ENCODE results near the gene ASTN1. TPM values are rescaled to one million over a fixed set of nuclear protein-coding genes. Genes with fewer than 3 reads are reported as not detected.

Gene ASTN1
- total RNA-seq, 4 donors from 2014 or later: 1.2 to 2.2 (median 1.6) TPM

DNA sequence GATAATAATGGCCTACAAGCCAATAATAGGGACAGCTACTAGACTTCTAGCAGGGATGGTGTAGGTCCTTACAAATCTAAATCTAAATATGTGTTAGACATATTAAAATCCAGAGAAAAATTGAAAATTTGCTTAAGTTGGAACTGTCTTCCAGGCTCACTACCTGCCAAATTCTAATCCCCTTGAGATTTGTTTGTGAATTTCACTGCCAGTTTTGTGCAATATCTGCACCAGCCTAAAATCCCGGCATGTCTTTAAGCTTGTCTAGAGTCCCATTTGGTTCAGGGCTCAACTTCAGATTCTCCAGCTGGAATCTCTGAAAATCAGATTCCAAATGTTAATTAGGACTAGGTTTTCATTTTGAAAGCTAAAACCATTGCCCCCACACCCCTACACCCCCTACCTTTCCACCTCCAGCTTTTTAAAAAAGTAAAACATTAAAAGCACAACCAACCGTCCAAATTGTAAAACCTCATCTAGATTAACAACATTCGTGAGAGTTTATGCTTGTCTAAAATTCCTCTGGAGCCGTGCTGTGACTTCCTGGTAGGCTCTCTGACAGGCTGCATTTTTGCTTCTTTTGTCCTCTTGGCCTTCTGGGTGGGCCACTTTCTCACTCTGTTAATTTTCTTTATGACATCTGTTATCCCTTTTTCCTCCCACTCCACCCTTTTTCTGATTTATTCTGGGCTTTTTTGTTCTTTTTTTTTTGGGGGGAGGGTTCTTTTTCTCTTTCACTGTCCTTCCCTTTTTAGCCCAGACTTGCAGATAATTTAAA lies 352.8 kb downstream of the ASTN1 start:
- H3K36me3 ChIP-seq: no peaks in the 10 kb centered on the region
- intact Hi-C loops (cut with DNase I): no loop called here
- no peaks in the 10 kb centered on the region for H3K9me3 ChIP-seq
- no peak for TF ChIP-seq EP300 (IDR thresholded peaks at IDR 0.05)
- no peak for TF ChIP-seq POLR2A (IDR thresholded peaks at IDR 0.05; ENCODE audit: low read depth)
- TF ChIP-seq, protein P1, sequence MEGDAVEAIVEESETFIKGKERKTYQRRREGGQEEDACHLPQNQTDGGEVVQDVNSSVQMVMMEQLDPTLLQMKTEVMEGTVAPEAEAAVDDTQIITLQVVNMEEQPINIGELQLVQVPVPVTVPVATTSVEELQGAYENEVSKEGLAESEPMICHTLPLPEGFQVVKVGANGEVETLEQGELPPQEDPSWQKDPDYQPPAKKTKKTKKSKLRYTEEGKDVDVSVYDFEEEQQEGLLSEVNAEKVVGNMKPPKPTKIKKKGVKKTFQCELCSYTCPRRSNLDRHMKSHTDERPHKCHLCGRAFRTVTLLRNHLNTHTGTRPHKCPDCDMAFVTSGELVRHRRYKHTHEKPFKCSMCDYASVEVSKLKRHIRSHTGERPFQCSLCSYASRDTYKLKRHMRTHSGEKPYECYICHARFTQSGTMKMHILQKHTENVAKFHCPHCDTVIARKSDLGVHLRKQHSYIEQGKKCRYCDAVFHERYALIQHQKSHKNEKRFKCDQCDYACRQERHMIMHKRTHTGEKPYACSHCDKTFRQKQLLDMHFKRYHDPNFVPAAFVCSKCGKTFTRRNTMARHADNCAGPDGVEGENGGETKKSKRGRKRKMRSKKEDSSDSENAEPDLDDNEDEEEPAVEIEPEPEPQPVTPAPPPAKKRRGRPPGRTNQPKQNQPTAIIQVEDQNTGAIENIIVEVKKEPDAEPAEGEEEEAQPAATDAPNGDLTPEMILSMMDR (IDR thresholded peaks at IDR 0.05): no peak
- TF ChIP-seq POLR2AphosphoS5 (IDR thresholded peaks at IDR 0.05): no peak
- no peak overlapping the region for H3K27ac ChIP-seq (replicated peaks in 1 of 4)
- no peak for DNase-seq (ENCODE audit: extremely low spot score)
- 27% methylated on average over 4 of the region's 4 CpGs for WGBS
- H3K4me3 ChIP-seq: no peak overlapping the region
- no peaks in the 10 kb centered on the region for H3K27me3 ChIP-seq
- peaks cover 0 to 3% (median 0%) of the 10 kb centered on the region in 4 donors for H3K4me1 ChIP-seq

DNA sequence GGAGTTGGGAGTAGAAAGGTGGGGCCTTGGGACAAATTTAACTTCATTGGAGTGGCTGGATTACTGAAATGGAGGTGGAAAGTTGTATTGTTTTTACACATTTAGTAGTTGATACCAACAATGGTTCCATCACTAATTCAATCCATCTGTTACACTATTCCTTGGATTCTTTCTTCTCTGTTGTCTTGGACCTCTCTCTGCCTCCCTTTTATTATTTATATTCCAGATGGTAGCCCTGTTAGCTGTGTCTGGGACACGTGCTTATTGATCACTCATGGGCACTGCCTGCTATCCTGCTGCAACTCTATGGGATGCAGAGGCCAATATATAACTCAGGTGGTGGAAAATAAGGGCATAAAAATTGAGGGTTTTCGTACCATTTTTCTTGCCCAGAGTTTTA lies 355.2 kb downstream of the ASTN1 start:
- Histone ChIP-seq H3K4me1 (peaks cover 0 to 3% (median 0%) of the 10 kb centered on the region in 4 donors), H3K9me3 (no peaks in the 10 kb centered on the region), H3K27ac (replicated peaks in 1 of 4) (no peak overlapping the region), H3K27me3 (no peaks in the 10 kb centered on the region), H3K4me3 (no peak overlapping the region), H3K36me3 (no peaks in the 10 kb centered on the region)
- DNase-seq (ENCODE audit: extremely low spot score): no peak
- TF ChIP-seq POLR2A (IDR thresholded peaks at IDR 0.05; ENCODE audit: low read depth) (no peak), EP300 (IDR thresholded peaks at IDR 0.05) (no peak), POLR2AphosphoS5 (IDR thresholded peaks at IDR 0.05) (no peak)
- TF ChIP-seq, protein P1 (IDR thresholded peaks at IDR 0.05): no peak
- intact Hi-C loops (cut with DNase I): no loop called here
- 95% methylated on average over 2 of the region's 2 CpGs for WGBS

Small RNA genes within 50 kb of the gene (small RNA-seq; reads per million reads assigned to genes)
- gene MIR488: 0 reads per million in 3 donors

Other genes starting within 250 kb of the ASTN1 start
- 1 to 10 TPM in 1 of 4 donors, under 1 TPM in 3; 0.42 to 1.7 (median 0.70) TPM for gene BRINP2, start 6.2 kb upstream of the ASTN1 start, total RNA-seq